Activated T-cell treated with anti-CD3 and anti-CD28 coated beads, Interleukin-2, amount 50 U/mL, for 72 hours (primary cell): ENCODE data around the gene NFYC. TPM values are rescaled to one million over a fixed set of nuclear protein-coding genes. Genes with fewer than 3 reads are reported as not detected.

Source experiments
- ATAC-seq, 2 donors: fragments of 150-1000 bp; cut with Tn5 transposase; replicated peaks in 1 of 2; 2 replicates each; pipeline ENCODE4 v1.10.0; 2021; ENCODE audit warnings: moderate library complexity in 2 of 2, mild to moderate bottlenecking in 1 of 2
- DNase-seq, 2 donors: peaks; one replicate each; pipeline ENCODE4 v3.0.0; 2021 to 2022; ENCODE audit warnings: mixed read lengths in 1 of 2
- H3K27ac Mint-ChIP-seq: one replicate; pipeline ENCODE4 v1.8.0; 2022; ENCODE audit warnings: mild to moderate bottlenecking, moderate library complexity, mixed read lengths
- H3K27me3 Mint-ChIP-seq: one replicate; pipeline ENCODE4 v1.8.0; 2022; ENCODE audit warnings: low read depth, mixed read lengths
- H3K36me3 Mint-ChIP-seq, 2 donors: one replicate each; pipeline ENCODE4 v1.8.0; 2022; ENCODE audit warnings: mixed read lengths in 2 of 2, mild to moderate bottlenecking in 1 of 2; ENCODE audit not compliant: insufficient read depth in 2 of 2
- H3K4me1 Mint-ChIP-seq: one replicate; pipeline ENCODE4 v1.8.0; 2022; ENCODE audit warnings: low read depth, mixed read lengths
- H3K4me3 Mint-ChIP-seq, 2 donors: one replicate each; pipeline ENCODE4 v1.8.0; 2022; ENCODE audit warnings: mild to moderate bottlenecking in 2 of 2, mixed read lengths in 2 of 2, moderate library complexity in 2 of 2
- H3K9me3 Mint-ChIP-seq, 2 donors: one replicate each; pipeline ENCODE4 v1.8.0; 2022; ENCODE audit warnings: mixed read lengths in 2 of 2
- total RNA-seq, 2 donors: library from RNA; stranded (reverse); gene quantifications; one replicate each; pipeline ENCODE4 v1.2.3, GENCODE V29; 2022

Gene NFYC
- total RNA-seq, 2 donors from 2014 or later: 64.0 to 74.3 TPM

- ATAC-seq (no peak), DNase-seq (no peak)
- no peaks in the 10 kb centered on the region for H3K27me3 Mint-ChIP-seq
- H3K4me1 Mint-ChIP-seq: peaks cover 61% of the 10 kb centered on the region
- no peak overlapping the region for H3K27ac Mint-ChIP-seq
- H3K4me3 Mint-ChIP-seq: no peak overlapping the region
- H3K36me3 Mint-ChIP-seq: peaks cover 6 to 30% of the 10 kb centered on the region in 2 donors
- H3K9me3 Mint-ChIP-seq: no peaks in the 10 kb centered on the region
Observed at GRCh38 chr1:40739455-40740008, 48.0 kb downstream of the NFYC start.

GRCh38 chr1:40740039-40740996 is 48.8 kb downstream of the NFYC start:
- H3K27ac Mint-ChIP-seq: peak overlapping the region; percentile 58
- peaks cover 58% of the 10 kb centered on the region for H3K4me1 Mint-ChIP-seq
- H3K4me3 Mint-ChIP-seq: no peak overlapping the region
- ATAC-seq: no peak
- no peak for DNase-seq
- peaks cover 6 to 30% of the 10 kb centered on the region in 2 donors for H3K36me3 Mint-ChIP-seq
- no peaks in the 10 kb centered on the region for H3K27me3 Mint-ChIP-seq
- no peaks in the 10 kb centered on the region for H3K9me3 Mint-ChIP-seq

DNA sequence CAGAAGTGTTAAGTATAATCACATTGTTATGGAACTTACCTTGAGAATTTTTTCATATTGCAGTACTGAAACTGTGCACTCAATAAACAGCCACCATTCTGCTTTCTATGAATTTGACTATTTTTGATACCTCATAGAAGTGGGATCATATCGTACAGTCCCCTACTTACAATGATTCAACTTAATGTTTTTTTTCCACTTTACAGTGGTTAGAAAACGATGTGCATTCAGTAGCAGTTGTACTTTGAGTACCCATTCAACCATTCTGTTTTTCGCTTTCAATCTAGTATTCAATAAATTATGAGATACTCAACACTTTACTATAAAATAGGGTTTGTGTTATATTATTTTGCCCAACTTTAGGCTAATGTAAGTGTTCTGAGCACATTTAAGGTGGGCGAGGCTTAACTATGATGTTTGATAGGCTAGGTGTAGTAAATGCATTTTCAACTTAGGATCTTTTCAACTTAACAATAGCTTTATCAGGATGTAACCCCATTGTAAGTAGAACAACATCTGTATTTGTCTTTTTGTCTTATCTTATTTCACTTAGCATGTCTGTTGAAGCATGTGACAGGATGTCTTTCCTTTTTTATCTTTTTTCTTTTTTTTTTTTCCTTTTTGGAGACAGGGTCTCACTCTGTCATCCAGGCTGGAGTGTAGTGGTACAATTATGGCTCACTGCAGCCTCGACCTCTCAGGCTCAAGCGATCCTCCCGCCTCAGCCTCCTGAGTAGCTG is 49.7 kb downstream of the NFYC start:
- H3K4me1 Mint-ChIP-seq: peaks cover 62% of the 10 kb centered on the region
- peaks cover 7 to 32% of the 10 kb centered on the region in 2 donors for H3K36me3 Mint-ChIP-seq
- no peak overlapping the region for H3K4me3 Mint-ChIP-seq
- no peaks in the 10 kb centered on the region for H3K27me3 Mint-ChIP-seq
- peak; percentile 63 to 64 for ATAC-seq
- H3K27ac Mint-ChIP-seq: peak overlapping the region; percentile 41
- DNase-seq: no peak
- H3K9me3 Mint-ChIP-seq: no peaks in the 10 kb centered on the region

DNA sequence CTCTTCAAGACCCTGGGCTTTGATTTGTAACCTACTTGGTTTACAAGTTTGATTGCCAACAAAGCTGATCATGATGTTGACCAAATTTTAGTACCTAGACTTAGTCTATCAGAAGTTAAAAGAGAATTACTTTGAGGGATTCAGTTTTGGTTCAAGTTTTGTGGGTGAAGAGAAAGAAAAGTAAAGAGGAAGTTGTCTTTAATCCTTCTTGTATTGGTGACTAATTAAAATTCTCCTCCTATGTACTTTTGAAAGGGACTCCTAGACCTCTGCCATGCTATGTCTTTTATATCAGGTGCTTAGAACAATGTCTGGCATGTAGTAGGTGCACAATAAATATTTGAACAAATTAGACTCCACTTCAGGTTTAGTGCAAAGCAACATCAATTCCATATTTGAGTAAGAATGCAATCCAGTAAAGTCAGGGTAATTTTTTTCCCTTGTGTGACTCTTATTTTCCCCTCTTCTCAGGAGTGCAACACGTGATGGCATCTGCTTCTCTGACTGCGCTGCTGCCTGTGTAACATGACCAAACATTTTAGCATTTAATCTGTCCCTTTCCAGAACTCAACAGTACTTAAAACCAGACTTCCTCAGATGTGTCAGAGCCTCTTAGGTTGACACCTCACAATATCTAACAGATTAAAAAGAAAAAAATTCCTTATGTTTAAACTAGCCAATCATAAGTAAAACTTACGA is 51.0 kb downstream of the NFYC start:
- peak overlapping the region; percentile 19 to 35 for H3K4me3 Mint-ChIP-seq

GRCh38 chr1:40743452-40743851 is 51.9 kb downstream of the NFYC start:
- no peaks in the 10 kb centered on the region for H3K9me3 Mint-ChIP-seq
- peaks cover 7 to 40% of the 10 kb centered on the region in 2 donors for H3K36me3 Mint-ChIP-seq
- H3K4me1 Mint-ChIP-seq: peaks cover 70% of the 10 kb centered on the region
- H3K27ac Mint-ChIP-seq: peak overlapping the region; percentile 33
- no peak overlapping the region for H3K4me3 Mint-ChIP-seq
- DNase-seq (no peak), ATAC-seq (no peak)
- no peaks in the 10 kb centered on the region for H3K27me3 Mint-ChIP-seq

More for the DNA sequence above, 51.0 kb downstream of the NFYC start:
- Mint-ChIP-seq H3K4me1 (peaks cover 70% of the 10 kb centered on the region), H3K36me3 (peaks cover 7 to 35% of the 10 kb centered on the region in 2 donors), H3K27ac (peak overlapping the region; percentile 36), H3K27me3 (no peaks in the 10 kb centered on the region), H3K9me3 (no peaks in the 10 kb centered on the region)
- ATAC-seq (peak; percentile 82 to 89), DNase-seq (peak; percentile 23 to 24)

- H3K27me3 Mint-ChIP-seq: no peaks in the 10 kb centered on the region
- no peak for DNase-seq
- peaks cover 69% of the 10 kb centered on the region for H3K4me1 Mint-ChIP-seq
- no peaks in the 10 kb centered on the region for H3K9me3 Mint-ChIP-seq
- H3K36me3 Mint-ChIP-seq: peaks cover 7 to 36% of the 10 kb centered on the region in 2 donors
- ATAC-seq: no peak
- H3K4me3 Mint-ChIP-seq: no peak overlapping the region
- no peak overlapping the region for H3K27ac Mint-ChIP-seq
Observed at GRCh38 chr1:40743860-40744259, 52.4 kb downstream of the NFYC start.

DNA sequence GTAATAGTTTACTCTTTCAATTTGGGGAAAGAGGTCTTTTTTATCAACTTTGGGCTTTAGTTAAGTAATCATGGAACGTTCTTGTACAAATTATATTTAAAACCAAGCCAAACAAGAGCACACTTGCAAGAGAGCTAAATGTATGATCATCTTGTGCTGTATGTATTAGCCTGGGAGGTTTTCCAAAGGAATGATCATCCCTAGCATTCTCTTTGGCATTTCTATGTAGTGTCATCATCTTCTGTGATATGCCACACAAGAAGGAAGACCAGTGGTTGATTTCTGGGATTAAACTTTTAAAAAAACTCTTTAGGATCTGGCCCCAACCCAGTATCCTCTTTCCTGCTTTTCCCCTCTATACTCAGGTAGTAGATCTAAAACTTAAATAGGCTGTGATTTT is 53.7 kb downstream of the NFYC start:
- ATAC-seq: no peak
- H3K27ac Mint-ChIP-seq: peak overlapping the region; percentile 68

GRCh38 chr1:40746344-40747090 is 55.0 kb downstream of the NFYC start:
- peaks cover 4 to 25% of the 10 kb centered on the region in 2 donors for H3K36me3 Mint-ChIP-seq
- H3K4me3 Mint-ChIP-seq: no peak overlapping the region
- H3K27ac Mint-ChIP-seq: peak overlapping the region; percentile 17
- peaks cover 50% of the 10 kb centered on the region for H3K4me1 Mint-ChIP-seq
- no peak for DNase-seq
- no peaks in the 10 kb centered on the region for H3K27me3 Mint-ChIP-seq
- ATAC-seq: no peak
- H3K9me3 Mint-ChIP-seq: no peaks in the 10 kb centered on the region

More for the DNA sequence above, 53.7 kb downstream of the NFYC start:
- Mint-ChIP-seq H3K36me3 (peaks cover 4 to 30% of the 10 kb centered on the region in 2 donors), H3K9me3 (no peaks in the 10 kb centered on the region), H3K4me3 (no peak overlapping the region), H3K27me3 (no peaks in the 10 kb centered on the region), H3K4me1 (peaks cover 56% of the 10 kb centered on the region)
- DNase-seq: no peak

DNA sequence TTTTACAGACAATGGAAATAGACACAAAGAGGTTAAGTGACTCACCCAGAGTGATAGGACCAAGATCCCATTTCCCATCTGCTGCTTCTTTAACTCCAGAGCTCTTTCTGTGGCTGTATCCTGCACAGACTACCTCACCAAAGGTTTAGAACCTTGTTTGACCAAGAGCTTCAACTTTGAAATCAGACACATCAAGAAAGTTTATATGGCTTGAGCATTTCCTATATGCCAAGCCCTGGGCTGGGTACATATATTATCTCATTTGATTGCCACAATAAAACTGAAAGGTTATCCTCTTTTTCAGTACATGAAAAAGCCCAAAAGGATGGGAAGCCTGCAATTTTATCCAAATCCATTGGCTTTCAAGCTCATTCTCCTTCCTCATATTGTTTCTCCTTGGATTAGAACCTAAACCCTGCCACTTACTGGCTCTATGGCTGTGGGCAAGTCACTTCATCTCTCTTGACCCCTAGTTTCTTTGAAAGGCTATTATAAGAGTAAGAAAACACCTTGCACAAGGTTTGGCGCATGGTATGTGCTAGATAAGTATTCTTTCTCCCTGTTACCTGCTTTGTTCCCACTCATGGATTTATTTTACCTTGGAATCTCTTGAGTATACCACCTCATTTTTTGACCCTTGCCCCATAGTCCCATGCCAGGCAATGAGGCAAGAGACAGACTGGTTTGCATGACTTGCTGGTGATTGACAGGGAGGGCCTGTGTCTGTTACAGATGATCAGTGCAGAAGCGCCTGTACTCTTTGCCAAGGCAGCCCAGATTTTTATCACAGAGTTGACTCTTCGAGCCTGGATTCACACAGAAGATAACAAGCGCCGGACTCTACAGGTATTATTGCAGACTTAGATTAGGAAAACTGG is 57.6 kb downstream of the NFYC start:
- Mint-ChIP-seq H3K4me1 (peaks cover 49% of the 10 kb centered on the region), H3K27me3 (no peaks in the 10 kb centered on the region), H3K9me3 (no peaks in the 10 kb centered on the region), H3K36me3 (peaks cover 6 to 17% of the 10 kb centered on the region in 2 donors), H3K27ac (no peak overlapping the region), H3K4me3 (no peak overlapping the region)
- no peak for ATAC-seq
- DNase-seq: no peak

DNA sequence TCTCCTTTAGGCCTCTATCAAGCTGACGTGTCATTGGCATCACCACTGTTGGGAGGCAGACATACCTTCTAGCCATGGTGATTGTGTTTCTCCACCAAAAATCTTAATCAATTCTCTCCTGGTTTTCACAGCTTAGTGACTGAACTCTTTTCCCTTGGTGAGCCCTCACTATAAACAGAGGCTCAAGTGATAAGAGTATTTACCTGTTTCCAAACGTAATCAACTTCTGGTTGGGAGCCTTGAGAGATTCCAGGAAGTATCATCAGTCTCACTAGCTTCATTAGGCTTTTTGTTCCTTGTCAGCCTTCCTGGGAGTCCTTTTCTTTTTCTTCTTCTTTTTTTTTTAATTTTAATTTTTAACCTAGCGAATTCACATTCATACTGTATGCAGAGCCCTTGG is 58.3 kb downstream of the NFYC start:
- peaks cover 6 to 17% of the 10 kb centered on the region in 2 donors for H3K36me3 Mint-ChIP-seq
- no peak overlapping the region for H3K27ac Mint-ChIP-seq
- no peak for DNase-seq
- H3K9me3 Mint-ChIP-seq: no peaks in the 10 kb centered on the region
- peaks cover 53% of the 10 kb centered on the region for H3K4me1 Mint-ChIP-seq
- H3K27me3 Mint-ChIP-seq: no peaks in the 10 kb centered on the region
- no peak for ATAC-seq
- H3K4me3 Mint-ChIP-seq: no peak overlapping the region

- no peaks in the 10 kb centered on the region for H3K27me3 Mint-ChIP-seq
- peaks cover 4 to 17% of the 10 kb centered on the region in 2 donors for H3K36me3 Mint-ChIP-seq
- peaks cover 48% of the 10 kb centered on the region for H3K4me1 Mint-ChIP-seq
- H3K9me3 Mint-ChIP-seq: no peaks in the 10 kb centered on the region
- H3K4me3 Mint-ChIP-seq: no peak overlapping the region
- DNase-seq (no peak), ATAC-seq (no peak)
- peak overlapping the region; percentile 46 for H3K27ac Mint-ChIP-seq
Observed at GRCh38 chr1:40750451-40750908, 59.0 kb downstream of the NFYC start.
